ENCODE measurements around the gene PIWIL4.

The PIWIL4 gene

DNA sequence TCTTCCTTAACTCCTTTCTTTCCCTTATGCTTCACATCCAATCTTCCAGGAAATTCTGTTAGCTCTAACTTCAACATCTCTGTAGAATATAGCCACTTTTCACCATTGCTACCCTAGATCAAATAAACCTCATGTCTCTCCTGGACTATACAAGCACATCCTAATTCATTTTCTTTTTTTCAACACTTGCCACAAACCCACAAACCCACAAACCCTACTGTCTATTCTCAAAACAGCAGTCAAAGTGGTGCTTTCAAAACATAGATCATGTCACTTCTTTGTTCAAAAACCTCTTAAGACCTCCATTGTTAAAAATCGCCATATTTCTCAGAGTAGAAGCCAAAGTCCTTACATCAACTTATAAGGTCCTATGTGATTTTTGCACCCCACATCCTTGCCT lies 94.3 kb downstream of the PIWIL4 start:
- no peak for DNase-seq (ENCODE audit: extremely low read depth in 1 of 2, low read depth in 1 of 2)

DNA sequence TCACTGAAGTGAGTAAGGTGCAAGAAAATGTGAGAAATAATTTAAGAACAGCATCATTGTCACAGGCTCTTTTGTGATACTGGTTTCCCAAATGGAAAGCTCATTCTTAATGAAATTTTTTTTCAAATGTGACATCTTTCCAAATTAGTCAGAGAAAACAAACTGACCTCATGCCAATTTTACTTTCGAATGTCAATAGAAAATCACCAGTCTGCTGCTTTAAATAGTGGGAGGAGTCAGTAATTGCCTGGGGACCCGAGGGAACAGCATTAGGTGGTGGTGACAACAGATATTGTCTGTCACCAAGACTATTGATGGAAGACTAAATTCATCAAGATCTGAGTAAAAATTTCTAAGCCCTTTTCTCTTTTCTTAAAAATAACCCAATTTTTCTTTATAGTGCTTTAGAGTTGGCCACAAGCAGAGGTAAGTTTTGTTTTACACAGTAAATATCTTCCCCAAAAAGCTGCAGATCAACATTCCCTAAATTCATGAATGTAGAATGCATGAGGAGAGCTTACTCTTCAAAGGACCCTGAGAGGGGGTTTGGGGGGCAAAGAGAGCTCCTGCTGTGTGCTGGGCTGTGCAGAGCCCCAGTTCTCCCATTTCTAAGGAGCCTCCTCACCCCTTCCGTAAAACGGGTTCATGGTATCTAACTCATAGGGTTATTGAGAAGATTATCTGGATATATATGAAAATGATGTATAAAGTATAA lies 95.1 kb downstream of the PIWIL4 start:
- DNase-seq (ENCODE audit: extremely low read depth in 1 of 2, low read depth in 1 of 2): no peak

DNA sequence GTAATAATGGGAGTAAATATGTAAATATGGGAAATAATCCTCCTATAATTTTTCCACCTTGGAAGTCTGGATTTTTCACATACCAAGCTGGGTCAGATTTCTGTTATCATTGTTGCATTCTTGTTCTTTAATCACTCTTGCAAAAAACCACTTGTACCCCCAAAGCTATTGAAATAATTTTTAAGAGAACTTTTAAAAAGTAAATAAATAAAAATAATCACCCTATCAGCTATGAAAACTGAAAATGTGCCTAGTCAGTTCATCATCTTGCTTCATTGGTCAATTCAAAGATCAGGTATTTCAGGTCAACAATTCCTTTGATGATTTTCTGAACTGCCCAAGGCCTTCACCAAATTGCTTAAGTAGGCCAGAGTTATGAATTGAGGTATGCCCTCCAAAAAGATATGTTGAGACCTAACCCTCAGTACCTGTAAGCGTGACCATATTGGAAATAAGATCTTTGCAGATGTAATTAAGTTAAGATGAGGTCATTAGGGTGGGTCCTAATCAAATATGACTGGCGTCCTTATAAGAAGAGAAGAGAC lies 95.8 kb downstream of the PIWIL4 start:
- DNase-seq (ENCODE audit: extremely low read depth in 1 of 2, low read depth in 1 of 2): no peak

DNA sequence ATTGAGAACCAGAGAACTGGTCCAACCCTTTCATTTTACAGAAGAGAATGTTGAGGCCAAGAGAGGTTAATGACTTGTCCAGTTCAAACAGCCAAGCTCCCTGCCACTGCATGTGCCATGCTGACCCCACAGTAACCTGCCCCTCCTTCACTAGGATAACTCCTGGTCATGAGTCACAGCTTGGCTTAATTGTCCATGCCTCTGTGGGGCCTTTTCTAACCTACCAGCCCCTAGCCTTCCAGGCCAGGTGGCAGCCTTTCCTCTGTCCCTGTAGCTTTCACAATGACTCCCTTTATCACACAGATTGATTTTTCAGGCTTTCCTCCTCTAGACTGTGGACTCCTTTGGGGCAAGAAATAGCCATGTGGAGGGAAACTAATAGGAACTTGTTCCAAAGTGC lies 97.2 kb downstream of the PIWIL4 start:
- no peak for DNase-seq (ENCODE audit: extremely low read depth in 1 of 2, low read depth in 1 of 2)

DNA sequence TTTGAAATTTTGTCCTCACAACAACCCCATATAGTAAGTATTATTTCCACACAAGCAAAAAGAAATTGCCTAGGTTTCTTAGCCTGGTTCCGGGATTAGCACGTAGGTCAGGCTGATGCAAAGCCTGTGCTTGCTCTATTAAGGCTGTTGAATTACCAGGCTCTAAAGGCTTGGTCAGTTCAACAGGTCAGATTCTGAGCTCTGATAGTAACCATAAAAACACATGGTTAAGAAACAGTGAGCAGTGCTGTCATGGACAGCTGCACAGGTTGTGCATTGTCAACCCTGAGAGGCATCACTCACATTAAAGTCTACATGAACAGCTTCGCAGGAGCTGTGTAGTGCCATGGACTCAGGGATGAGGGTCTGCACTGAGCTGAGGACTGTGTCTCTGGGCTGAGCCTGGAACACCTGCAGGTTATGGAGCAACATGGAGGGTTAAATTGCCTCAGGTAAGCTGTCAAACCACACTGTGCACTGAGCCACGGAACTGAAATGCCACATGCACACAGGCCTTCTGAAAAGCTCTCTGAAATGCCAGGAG lies 98.0 kb downstream of the PIWIL4 start:
- DNase-seq (ENCODE audit: extremely low read depth in 1 of 2, low read depth in 1 of 2): no peak

- no peak for DNase-seq (ENCODE audit: extremely low read depth in 1 of 2, low read depth in 1 of 2)
Observed at GRCh38 chr11:94666792-94667721, 99.9 kb downstream of the PIWIL4 start.

GRCh38 chr11:94668212-94668793 lies 101.1 kb downstream of the PIWIL4 start:
- DNase-seq (ENCODE audit: extremely low read depth in 1 of 2, low read depth in 1 of 2): no peak

DNA sequence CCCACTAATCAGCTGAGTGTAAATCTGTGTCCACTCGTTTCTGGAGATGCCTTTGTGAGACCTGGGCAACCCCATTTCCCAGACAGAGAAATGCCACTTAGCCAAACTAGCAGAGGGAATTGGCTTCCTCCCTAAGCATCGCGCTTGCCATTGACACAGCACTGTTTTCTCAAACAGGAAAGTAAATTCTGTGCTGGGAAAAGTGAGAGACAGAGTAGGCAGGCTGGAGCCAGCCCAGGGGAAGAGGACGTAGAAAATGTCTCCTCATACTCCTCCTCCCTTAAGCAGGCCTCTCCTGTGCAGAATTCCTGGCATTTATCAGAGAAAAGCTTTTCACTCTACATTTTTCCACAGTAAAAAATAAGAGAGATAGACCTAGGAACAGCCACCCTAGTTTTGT lies 101.9 kb downstream of the PIWIL4 start:
- no peak for DNase-seq (ENCODE audit: extremely low read depth in 1 of 2, low read depth in 1 of 2)

All from activated CD8-positive, alpha-beta memory T cell treated with anti-CD3 and anti-CD28 coated beads for 1 hour (primary cell).